Neural progenitor cell (in vitro differentiated cells): ENCODE measurements around the gene CRACDL. TPM values are rescaled to one million over a fixed set of nuclear protein-coding genes. Genes with fewer than 3 reads are reported as not detected.

Experiments
- DNase-seq: peaks from one replicate; pipeline ENCODE4 v3.0.0-alpha.2; 2016; ENCODE audit warnings: low spot score
- H2AFZ ChIP-seq: fragments of 200-600 bp; sonication (generic); replicated peaks from 2 replicates; pipeline ENCODE4 v1.6.1; 2016; ENCODE audit warnings: antibody characterized with exemption
- H3F3A ChIP-seq: fragments of 200-600 bp; sonication (generic); 2 replicates; pipeline ENCODE4 v1.6.1; 2016; ENCODE audit warnings: antibody characterized with exemption, low read depth
- H3K27ac ChIP-seq: fragments of 200-600 bp; sonication (generic); 2 replicates; pipeline ENCODE4 v1.5.1; 2016; ENCODE audit warnings: mild to moderate bottlenecking
- H3K27me3 ChIP-seq: fragments of 200-600 bp; sonication (generic); 2 replicates; pipeline ENCODE4 v1.6.1; 2016; ENCODE audit warnings: mild to moderate bottlenecking, moderate library complexity
- H3K36me3 ChIP-seq: fragments of 200-600 bp; sonication (generic); 2 replicates; pipeline ENCODE4 v1.5.1; 2016
- H3K4me1 ChIP-seq: fragments of 200-600 bp; sonication (generic); 2 replicates; pipeline ENCODE4 v1.6.1; 2016; ENCODE audit warnings: mixed run types
- H3K4me2 ChIP-seq: fragments of 200-600 bp; sonication (generic); 2 replicates; pipeline ENCODE4 v1.6.1; 2016
- H3K4me3 ChIP-seq: fragments of 200-600 bp; sonication (generic); 2 replicates; pipeline ENCODE4 v1.5.1; 2016
- H3K79me2 ChIP-seq: fragments of 200-600 bp; sonication (generic); 2 replicates; pipeline ENCODE4 v1.6.1; 2016; ENCODE audit warnings: low read depth
- H3K9ac ChIP-seq: fragments of 200-600 bp; sonication (generic); 2 replicates; pipeline ENCODE4 v1.6.1; 2016
- H3K9me3 ChIP-seq: fragments of 200-600 bp; sonication (generic); 2 replicates; pipeline ENCODE4 v1.5.1; 2016; ENCODE audit warnings: low read depth
- H4K20me1 ChIP-seq: fragments of 200-600 bp; sonication (generic); 2 replicates; pipeline ENCODE4 v1.6.1; 2016; ENCODE audit warnings: low read depth
- H3K27ac Mint-ChIP-seq: 3 replicates; pipeline ENCODE4 v1.8.0; 2021; ENCODE audit warnings: mixed read lengths
- H3K27me3 Mint-ChIP-seq: 2 replicates; pipeline ENCODE4 v1.8.0; 2022; ENCODE audit warnings: low read depth, mild to moderate bottlenecking, inconsistent platforms, moderate library complexity, mixed read lengths; ENCODE audit not compliant: insufficient read depth
- H3K36me3 Mint-ChIP-seq: 3 replicates; pipeline ENCODE4 v1.8.0; 2021; ENCODE audit warnings: mixed read lengths
- H3K4me1 Mint-ChIP-seq: 3 replicates; pipeline ENCODE4 v1.8.0; 2021; ENCODE audit warnings: mixed read lengths
- H3K4me3 Mint-ChIP-seq: 3 replicates; pipeline ENCODE4 v1.8.0; 2021; ENCODE audit warnings: mild to moderate bottlenecking, moderate library complexity, mixed read lengths
- H3K9me3 Mint-ChIP-seq: 3 replicates; pipeline ENCODE4 v1.8.0; 2020; ENCODE audit warnings: mixed read lengths
- CTCF ChIP-seq: fragments of 200-600 bp; sonication (generic); IDR thresholded peaks from 2 replicates; pipeline ENCODE4 v1.5.1; 2017; ENCODE audit warnings: antibody characterized with exemption, mild to moderate bottlenecking
- EZH2 ChIP-seq: fragments of 200-600 bp; sonication (generic); IDR thresholded peaks from 2 replicates; pipeline ENCODE4 v1.6.1; 2017; ENCODE audit warnings: antibody characterized with exemption, mild to moderate bottlenecking, moderate library complexity
- EZH2phosphoT487 ChIP-seq: fragments of 200-600 bp; sonication (generic); IDR thresholded peaks from 2 replicates; pipeline ENCODE4 v1.6.1; 2017; ENCODE audit warnings: antibody characterized with exemption
- total RNA-seq: library from RNA; depleted of rRNA; stranded (reverse); fragments of >200 nt; gene quantifications from 2 replicates; pipeline ENCODE4 v1.2.3, GENCODE V29; 2015; ENCODE audit warnings: low replicate concordance

The CRACDL gene
- total RNA-seq, 1 donor from 2014 or later: 0.07 TPM

GRCh38 chr2:98912957-98913915, 22.8 kb downstream of the CRACDL start:
- Mint-ChIP-seq H3K27ac (no peak overlapping the region), H3K4me1 (peaks cover 20% of the 10 kb centered on the region), H3K4me3 (no peak overlapping the region), H3K36me3 (no peaks in the 10 kb centered on the region), H3K9me3 (no peaks in the 10 kb centered on the region), H3K27me3 (peaks cover 3% of the 10 kb centered on the region)
- no peak for TF ChIP-seq EZH2
- TF ChIP-seq CTCF: no peak
- TF ChIP-seq EZH2phosphoT487: no peak
- Histone ChIP-seq H3K4me2 (no peak overlapping the region), H3K9me3 (no peaks in the 10 kb centered on the region), H3K27ac (no peak overlapping the region), H3K36me3 (no peaks in the 10 kb centered on the region), H3K79me2 (no peaks in the 10 kb centered on the region), H3K27me3 (no peaks in the 10 kb centered on the region), H4K20me1 (no peaks in the 10 kb centered on the region), H3F3A (peaks cover 6% of the 10 kb centered on the region), H2AFZ (no peak overlapping the region), H3K9ac (no peak overlapping the region), H3K4me3 (no peak overlapping the region), H3K4me1 (peaks cover 17% of the 10 kb centered on the region)
- DNase-seq: no peak

- H3K4me1 ChIP-seq: peaks cover 17% of the 10 kb centered on the region
- H3K4me2 ChIP-seq: no peak overlapping the region
- H3K27ac ChIP-seq: no peak overlapping the region
These were observed 23.7 kb downstream of the CRACDL start for GRCh38 chr2:98912221-98912851.

More at GRCh38 chr2:98912221-98912851, 23.7 kb downstream of the CRACDL start:
- H3F3A ChIP-seq: peaks cover 6% of the 10 kb centered on the region
- H2AFZ ChIP-seq: no peak overlapping the region
- H3K27me3 ChIP-seq: no peaks in the 10 kb centered on the region
- H3K27ac Mint-ChIP-seq: no peak overlapping the region
- no peaks in the 10 kb centered on the region for H3K36me3 ChIP-seq
- no peak overlapping the region for H3K4me3 Mint-ChIP-seq
- no peaks in the 10 kb centered on the region for H3K9me3 Mint-ChIP-seq
- no peak overlapping the region for H3K4me3 ChIP-seq
- TF ChIP-seq EZH2 (no peak), EZH2phosphoT487 (no peak), CTCF (no peak)
- H3K9me3 ChIP-seq: no peaks in the 10 kb centered on the region
- H3K79me2 ChIP-seq: no peaks in the 10 kb centered on the region
- H3K27me3 Mint-ChIP-seq: peaks cover 6% of the 10 kb centered on the region
- H3K36me3 Mint-ChIP-seq: no peaks in the 10 kb centered on the region
- H3K4me1 Mint-ChIP-seq: peaks cover 28% of the 10 kb centered on the region
- no peak overlapping the region for H3K9ac ChIP-seq
- DNase-seq: no peak
- H4K20me1 ChIP-seq: no peaks in the 10 kb centered on the region
